HepG2 (cell line): Measurements from ENCODE around the gene NUDT8. TPM values are rescaled to one million over a fixed set of nuclear protein-coding genes. Genes with fewer than 3 reads are reported as not detected.

Experiments
- DBP ChIP-seq: sonication (generic); formaldehyde crosslinking; IDR thresholded peaks from 2 replicates; pipeline ENCODE4 v1.4.0; 2020; ENCODE audit warnings: missing genetic modification reagents; ENCODE audit errors: not compliant biosample characterization
- HNRNPL ChIP-seq: fragments of 200-400 bp; formaldehyde crosslinking; IDR thresholded peaks from 2 replicates; pipeline ENCODE4 v1.6.1; 2017; ENCODE audit warnings: mild to moderate bottlenecking, low read depth, low read length
- KDM3A ChIP-seq: IDR thresholded peaks from 2 replicates; pipeline ENCODE4 v1.6.1; 2018; ENCODE audit warnings: low read depth, missing compliant biosample characterization
- NR2F2 ChIP-seq: IDR thresholded peaks from 2 replicates; pipeline ENCODE4 v1.6.1; 2012; ENCODE audit warnings: low read depth, inconsistent platforms, borderline replicate concordance
- PITX1 ChIP-seq: sonication (generic); formaldehyde crosslinking; IDR thresholded peaks from 2 replicates; pipeline ENCODE4 v1.5.1; 2020; ENCODE audit warnings: mild to moderate bottlenecking, missing genetic modification reagents
- PPARG ChIP-seq: conservative IDR thresholded peaks from 2 replicates; pipeline ENCODE4 v1.6.1; 2016; ENCODE audit warnings: missing biosample characterization, missing genetic modification reagents
- REST ChIP-seq, 2 experiments: IDR thresholded peaks; 2 replicates each; pipeline ENCODE4 v1.6.1; 2011 to 2012; ENCODE audit warnings: low read length in 2 of 2, borderline replicate concordance in 1 of 2, low read depth in 1 of 2, mild to moderate bottlenecking in 1 of 2, moderate library complexity in 1 of 2
- ZBTB40 ChIP-seq, 2 experiments: fragments of 450-650 bp in 1 of 2; sonication (generic) in 1 of 2; formaldehyde crosslinking in 1 of 2; IDR thresholded peaks; 2 replicates each; pipeline versions ENCODE4 v1.6.1 to v1.8.0; 2016 to 2022; ENCODE audit warnings: antibody characterized with exemption in 1 of 2, mild to moderate bottlenecking in 1 of 2, missing genetic modification reagents in 1 of 2
- ZFY ChIP-seq: sonication (generic); formaldehyde crosslinking; IDR thresholded peaks from 2 replicates; pipeline ENCODE4 v1.4.0; 2020; ENCODE audit warnings: missing genetic modification reagents
- ZNF292 ChIP-seq: sonication (generic); formaldehyde crosslinking; IDR thresholded peaks from 2 replicates; pipeline ENCODE4 v1.8.1; 2022; ENCODE audit warnings: mild to moderate bottlenecking, low read depth, missing genetic modification reagents, borderline replicate concordance
- ZNF350 ChIP-seq: sonication (generic); formaldehyde crosslinking; IDR thresholded peaks from 2 replicates; pipeline ENCODE4 v1.4.0; 2020; ENCODE audit warnings: mild to moderate bottlenecking, low read depth, missing genetic modification reagents, borderline replicate concordance
- ZNF772 ChIP-seq: sonication (generic); formaldehyde crosslinking; IDR thresholded peaks from 2 replicates; pipeline ENCODE4 v1.5.0; 2020; ENCODE audit warnings: mild to moderate bottlenecking, missing genetic modification reagents
- polyA plus RNA-seq, 8 experiments: library from polyadenylated mRNA; depleted of rRNA in 3 of 8; stranded (reverse) in 7 of 8; unstranded in 1 of 8; fragments of >200 nt; fragmentation: Illumina TruSeq in 4 of 8; extraction: Trizol in 4 of 8; gene quantifications; 2 replicates each; pipeline versions ENCODE4 v1.2.1 to v1.2.3, GENCODE V29; 2011 to 2016; ENCODE audit warnings: low read depth in 4 of 8, missing spikeins in 1 of 8, mixed read lengths in 1 of 8; ENCODE audit not compliant: insufficient read depth in 1 of 8
- total RNA-seq, 5 experiments: library from RNA; depleted of rRNA; stranded (reverse); fragments of >200 nt; fragmentation: Illumina TruSeq; extraction: Trizol; gene quantifications; 2 replicates each; pipeline ENCODE4 v1.2.3, GENCODE V29; 2016; ENCODE audit warnings: low read depth in 1 of 5

Gene NUDT8
- total and polyA plus RNA-seq, 2 of the 13 experiments (the other 11 are each of a cell fraction or from before 2014, with no cell fraction given), result 6.7 to 25.8 TPM

- TF ChIP-seq ZBTB40 (IDR thresholded peaks at IDR 0.05) (no peak), ZBTB40 (CRISPR knock-in tag; IDR thresholded peaks at IDR 0.05) (0 out of 2 replicates have a peak, but pooled peaks have one; percentile 35), PITX1 (peak; percentile 94), REST (IDR thresholded peaks at IDR 0.05; ENCODE audit: borderline replicate concordance in 1 of 2, low read depth in 1 of 2, low read length in 2 of 2) (peak in 1 of 2 experiments; percentile 27; a peak in 1 of 4 replicates), ZNF350 (CRISPR knock-in tag) (peak; percentile 85), ZNF292 (CRISPR knock-in tag) (peak; percentile 80), NR2F2 (peak; percentile 99), DBP (CRISPR knock-in tag) (no peak), HNRNPL (peak; percentile 97), ZFY (CRISPR knock-in tag) (peak; percentile 52), ZNF772 (CRISPR knock-in tag) (peak; percentile 34; the same call in 1 of the 2 replicates), KDM3A (CRISPR knock-in tag) (peak; percentile 64; the same call in 1 of the 2 replicates), PPARG (0 out of 2 replicates have a peak, but pooled peaks have one; percentile 17)
Measured at GRCh38 chr11:67632175-67632981, 2.6 kb upstream of the NUDT8 start (continued).
